Tibial artery (tissue), 4 donors: ENCODE data around the gene KRTAP10-1.
"Not testable (repeated sequence)": the region's sequence is repeated elsewhere in the genome, so short reads cannot be mapped to it uniquely, and the experiment has no call there.

ENCODE experiments used
- DNase-seq, 2 donors: peaks; one replicate each; pipeline ENCODE4 v3.0.0-alpha.2; 2019
- H3K27ac ChIP-seq, 2 donors: fragments of 200-600 bp; sonication (generic) in 1 of 2; 1 replicate in 1 of 2; 2 replicates in 1 of 2; pipeline ENCODE4 v1.5.1; 2018 to 2019; ENCODE audit warnings: mild to moderate bottlenecking in 1 of 2
- H3K27me3 ChIP-seq, 2 donors: fragments of 200-600 bp; sonication (generic) in 1 of 2; one replicate each; pipeline versions ENCODE4 v1.5.1 to v1.6.0; 2016 to 2019
- H3K36me3 ChIP-seq, 3 donors: fragments of 200-600 bp; sonication (generic) in 2 of 3; one replicate each; pipeline ENCODE4 v1.5.1; 2016 to 2019; ENCODE audit warnings: mild to moderate bottlenecking in 2 of 3
- H3K4me1 ChIP-seq, 4 donors: fragments of 200-600 bp; sonication (generic) in 2 of 4; 1 replicate in 3 of 4; 2 replicates in 1 of 4; pipeline ENCODE4 v1.5.1; 2016 to 2019
- H3K4me3 ChIP-seq, 2 donors: fragments of 200-600 bp; sonication (generic) in 1 of 2; 1 replicate in 1 of 2; 2 replicates in 1 of 2; pipeline ENCODE4 v1.5.1; 2018 to 2019; ENCODE audit warnings: mild to moderate bottlenecking in 2 of 2
- H3K9me3 ChIP-seq, 3 donors: fragments of 200-600 bp; sonication (generic) in 1 of 3; one replicate each; pipeline ENCODE4 v1.5.1; 2016 to 2019
- CTCF ChIP-seq, 2 experiments: fragments of 200-600 bp in 1 of 2; fragments of 450-650 bp in 1 of 2; IDR thresholded peaks; one replicate each; pipeline ENCODE4 v1.5.1; 2017 to 2019; ENCODE audit warnings: antibody characterized with exemption in 2 of 2, mild to moderate bottlenecking in 1 of 2, moderate library complexity in 1 of 2
- intact Hi-C: fragments of 100-400 bp; cut with DNase I; formaldehyde crosslinking; loops from one replicate; pipeline ENCODE4 v1.15.0; 2023; ENCODE audit warnings: low total_unique reads

The KRTAP10-1 gene

DNA sequence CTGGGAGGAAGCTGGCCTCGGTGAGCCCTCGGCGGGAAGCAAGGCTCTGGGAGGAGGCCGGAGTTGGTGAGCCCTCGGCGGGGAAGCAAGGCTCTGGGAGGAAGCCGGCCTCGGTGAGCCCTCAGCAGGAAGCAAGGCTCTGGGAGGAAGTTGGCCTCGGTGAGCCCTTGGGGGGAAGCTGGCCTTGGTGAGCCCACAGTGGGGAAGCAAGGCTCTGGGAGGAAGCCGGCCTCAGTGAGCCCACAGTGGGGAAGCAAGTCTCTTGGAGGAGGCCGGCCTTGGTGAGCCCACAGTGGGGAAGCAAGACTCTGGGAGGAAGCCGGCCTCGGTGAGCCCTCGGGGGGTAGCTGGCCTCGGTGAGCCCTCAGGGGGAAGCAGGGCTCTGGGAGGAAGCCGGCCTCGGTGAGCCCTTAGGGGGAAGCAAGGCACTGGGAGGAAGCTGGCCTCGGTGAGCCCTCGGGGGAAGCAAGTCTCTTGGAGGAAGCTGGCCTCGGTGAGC is 36.0 kb downstream of the KRTAP10-1 start:
- intact Hi-C loops = no loop called here
- no peak for DNase-seq
- peaks cover 0 to 60% of the 10 kb centered on the region in 2 donors for H3K27me3 ChIP-seq

GRCh38 chr21:44503006-44503889 is 36.7 kb downstream of the KRTAP10-1 start:
- H3K27me3 ChIP-seq = peaks cover 0 to 60% of the 10 kb centered on the region in 2 donors
- H3K4me3 ChIP-seq, H3K36me3 ChIP-seq, H3K27ac ChIP-seq, intact Hi-C loops, H3K9me3 ChIP-seq, DNase-seq, H3K4me1 ChIP-seq: not testable (repeated sequence)

More for the DNA sequence above, 36.0 kb downstream of the KRTAP10-1 start:
- H3K4me3 ChIP-seq = no peak overlapping the region
- H3K9me3 ChIP-seq = no peaks in the 10 kb centered on the region
- no peaks in the 10 kb centered on the region for H3K36me3 ChIP-seq
- no peak overlapping the region for H3K27ac ChIP-seq
- no peaks in the 10 kb centered on the region for H3K4me1 ChIP-seq
- TF ChIP-seq CTCF (IDR thresholded peaks at IDR 0.05) = no peak

DNA sequence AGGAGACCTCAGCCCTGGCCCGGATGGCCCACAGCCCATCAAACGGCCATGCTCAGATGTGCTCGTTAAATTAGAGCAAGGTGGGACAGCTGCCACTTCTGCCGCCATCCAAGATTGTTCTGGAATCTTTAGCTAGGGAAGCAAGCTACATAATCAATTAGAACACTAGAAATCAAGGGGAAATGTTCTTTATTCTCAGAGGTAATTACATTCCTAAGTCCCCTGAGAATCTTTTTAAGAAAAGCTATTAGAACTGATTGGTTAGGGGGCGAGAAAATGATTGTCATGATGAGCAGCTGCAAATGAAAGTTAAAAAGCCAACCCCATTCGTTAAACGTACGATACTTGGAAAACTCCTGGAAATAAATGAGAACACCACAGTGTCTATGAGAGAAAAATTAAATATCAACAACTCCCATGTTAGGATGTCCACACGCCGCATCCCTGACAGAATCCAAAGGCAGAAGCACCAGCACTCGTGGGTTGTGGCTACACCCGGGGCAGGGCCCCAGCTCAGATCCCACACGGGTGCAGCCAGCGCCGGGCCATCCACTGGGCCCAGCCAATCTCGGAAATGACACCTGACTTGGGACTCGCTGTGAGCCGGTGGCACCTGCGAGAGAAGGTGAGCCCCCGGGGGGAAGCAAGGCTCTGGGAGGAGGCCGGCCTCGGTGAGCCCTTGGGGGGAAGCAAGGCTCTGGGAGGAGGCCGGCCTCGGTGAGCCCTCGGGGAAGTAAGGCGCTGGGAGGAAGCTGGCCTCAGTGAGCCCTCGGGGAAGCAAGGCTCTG is 37.6 kb downstream of the KRTAP10-1 start:
- intact Hi-C loops = no loop called here
- TF ChIP-seq CTCF (IDR thresholded peaks at IDR 0.05) = no peak

DNA sequence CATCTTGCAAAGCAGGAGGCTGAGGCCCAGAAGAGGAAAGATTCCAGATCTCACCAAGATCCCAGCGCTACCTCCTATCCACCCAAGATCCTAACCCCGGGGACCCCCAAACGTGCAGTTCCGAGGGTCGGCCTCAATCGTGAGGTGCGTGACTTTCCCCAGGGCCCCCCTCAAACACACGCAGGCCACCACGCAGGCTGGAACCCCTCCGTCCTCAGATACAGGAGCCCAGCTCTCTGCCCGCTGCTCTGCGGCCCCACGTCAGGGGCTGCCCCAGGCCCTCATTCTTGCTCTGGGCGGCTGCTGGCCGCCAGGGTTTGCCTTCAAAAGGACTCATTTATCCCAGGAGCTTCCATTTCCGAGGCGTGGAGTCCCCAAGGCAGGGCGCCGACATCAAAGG is 39.9 kb downstream of the KRTAP10-1 start:
- Histone ChIP-seq H3K9me3 (no peaks in the 10 kb centered on the region), H3K4me3 (no peak overlapping the region), H3K27ac (no peak overlapping the region), H3K27me3 (peaks cover 0 to 58% of the 10 kb centered on the region in 2 donors), H3K4me1 (no peaks in the 10 kb centered on the region), H3K36me3 (no peaks in the 10 kb centered on the region)
- intact Hi-C loops = no loop called here
- TF ChIP-seq CTCF (IDR thresholded peaks at IDR 0.05) = no peak
- DNase-seq = no peak

More for the DNA sequence above, 37.6 kb downstream of the KRTAP10-1 start:
- Histone ChIP-seq H3K36me3 (no peaks in the 10 kb centered on the region), H3K27ac (no peak overlapping the region), H3K27me3 (peaks cover 0 to 55% of the 10 kb centered on the region in 2 donors), H3K4me3 (no peak overlapping the region), H3K4me1 (no peaks in the 10 kb centered on the region), H3K9me3 (no peaks in the 10 kb centered on the region)
- DNase-seq = no peak

- no peak for DNase-seq
- H3K4me1 ChIP-seq = no peaks in the 10 kb centered on the region
- intact Hi-C loops = no loop called here
- peaks cover 0 to 61% of the 10 kb centered on the region in 2 donors for H3K27me3 ChIP-seq
- no peaks in the 10 kb centered on the region for H3K9me3 ChIP-seq
- H3K27ac ChIP-seq = no peak overlapping the region
- no peaks in the 10 kb centered on the region for H3K36me3 ChIP-seq
- no peak for TF ChIP-seq CTCF (IDR thresholded peaks at IDR 0.05)
- H3K4me3 ChIP-seq = no peak overlapping the region
These were observed 40.4 kb downstream of the KRTAP10-1 start for GRCh38 chr21:44499631-44500030.

GRCh38 chr21:44499211-44499560 is 40.8 kb downstream of the KRTAP10-1 start:
- DNase-seq = no peak
- intact Hi-C loops = no loop called here
- TF ChIP-seq CTCF (IDR thresholded peaks at IDR 0.05) = no peak

More at GRCh38 chr21:44499211-44499560, 40.8 kb downstream of the KRTAP10-1 start:
- Histone ChIP-seq H3K4me3 (no peak overlapping the region), H3K27ac (no peak overlapping the region), H3K9me3 (no peaks in the 10 kb centered on the region), H3K27me3 (peaks cover 0 to 64% of the 10 kb centered on the region in 2 donors), H3K4me1 (no peaks in the 10 kb centered on the region), H3K36me3 (no peaks in the 10 kb centered on the region)
